ENCODE data around the gene CNGA3.

CNGA3 gene

DNA sequence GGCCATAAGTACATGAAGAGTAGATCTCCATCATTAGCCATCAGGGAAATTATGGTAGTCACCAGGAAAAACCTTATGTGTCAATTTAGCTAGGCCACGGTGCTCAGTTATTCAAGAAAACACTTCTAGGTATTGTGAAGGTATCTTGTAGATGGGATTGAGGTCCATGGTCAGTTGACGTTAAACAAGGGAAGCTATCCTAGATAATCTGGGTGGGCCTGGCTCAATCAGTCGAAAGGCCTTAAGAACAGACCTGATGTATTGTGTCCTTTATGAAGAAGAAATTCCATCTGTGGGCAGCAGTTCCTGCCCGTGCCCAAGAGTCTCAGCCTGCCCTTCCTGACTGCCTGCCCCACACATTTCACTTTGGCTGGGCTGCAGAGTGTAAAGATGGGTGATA lies 16.7 kb upstream of the CNGA3 start:
- DNase-seq (ENCODE audit: low spot score) = no peak

DNA sequence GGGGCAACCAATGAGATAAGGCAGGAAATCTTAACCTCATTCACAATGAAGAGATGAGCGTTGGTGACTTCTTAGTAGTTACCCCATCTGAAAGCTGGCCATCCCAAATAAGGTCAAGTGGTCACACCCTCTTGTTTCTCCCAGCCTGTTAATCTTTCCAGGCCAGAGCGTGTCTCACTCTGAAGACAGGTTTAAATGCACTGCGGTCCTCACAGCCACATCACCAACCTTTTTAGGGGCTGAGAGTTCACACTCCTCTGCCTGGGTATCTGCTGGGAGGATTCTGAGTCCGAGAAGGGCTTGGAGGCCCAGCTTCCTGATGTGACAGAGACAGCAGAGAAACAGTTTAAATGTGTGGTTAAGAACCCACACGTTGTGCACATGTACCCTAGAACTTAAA lies 13.3 kb upstream of the CNGA3 start:
- DNase-seq (ENCODE audit: low spot score) = no peak

DNA sequence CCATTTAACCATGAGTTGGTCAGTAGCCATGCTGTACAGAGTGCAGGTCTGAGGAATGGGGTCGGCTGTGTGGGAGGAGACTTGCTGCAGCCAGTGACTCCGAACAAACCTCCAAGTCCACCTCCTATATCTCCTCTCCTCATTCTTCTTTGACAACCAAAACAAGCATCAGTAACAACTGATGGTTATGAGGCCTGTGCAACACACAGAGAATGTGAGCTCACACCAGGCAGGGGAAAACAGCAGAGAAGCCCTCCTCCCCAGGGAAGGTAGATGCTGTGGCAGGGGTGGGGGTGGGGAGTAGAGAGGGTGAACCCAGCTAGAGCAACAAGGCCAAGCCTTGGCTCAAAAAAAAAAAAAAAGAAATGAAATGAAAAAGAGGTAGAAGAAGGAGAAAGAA lies 12.3 kb upstream of the CNGA3 start:
- DNase-seq (ENCODE audit: low spot score) = no peak

DNA sequence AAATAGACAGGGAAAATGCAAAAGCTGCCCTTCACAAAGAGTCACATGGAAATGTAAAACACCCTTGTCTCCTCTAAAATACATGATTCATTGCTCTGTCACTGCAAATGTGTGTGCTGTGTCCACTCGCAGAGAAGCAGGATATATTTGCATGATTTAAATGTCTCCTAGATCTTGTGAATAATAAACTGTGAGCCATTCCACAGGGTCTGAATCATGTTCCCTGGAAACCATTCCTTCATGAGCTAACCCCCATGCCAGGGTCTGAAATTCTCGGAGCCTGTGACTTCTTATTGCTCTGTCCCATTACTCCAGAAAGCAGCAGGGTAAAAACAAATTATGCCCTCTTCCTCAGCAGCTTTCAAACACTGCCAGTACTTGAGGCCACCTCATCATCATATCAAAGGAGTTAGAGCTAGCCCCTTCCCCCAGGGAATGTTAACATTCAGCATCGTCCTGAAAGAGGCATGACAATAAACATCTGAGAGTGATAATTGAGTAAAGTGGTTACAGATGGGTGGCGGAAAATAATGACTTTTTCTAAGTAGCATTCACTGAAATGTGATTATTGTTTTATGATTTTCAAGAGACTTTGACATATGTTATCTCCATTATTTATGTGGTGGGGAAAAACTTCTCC lies 11.7 kb upstream of the CNGA3 start:
- DNase-seq (ENCODE audit: low spot score) = no peak

DNA sequence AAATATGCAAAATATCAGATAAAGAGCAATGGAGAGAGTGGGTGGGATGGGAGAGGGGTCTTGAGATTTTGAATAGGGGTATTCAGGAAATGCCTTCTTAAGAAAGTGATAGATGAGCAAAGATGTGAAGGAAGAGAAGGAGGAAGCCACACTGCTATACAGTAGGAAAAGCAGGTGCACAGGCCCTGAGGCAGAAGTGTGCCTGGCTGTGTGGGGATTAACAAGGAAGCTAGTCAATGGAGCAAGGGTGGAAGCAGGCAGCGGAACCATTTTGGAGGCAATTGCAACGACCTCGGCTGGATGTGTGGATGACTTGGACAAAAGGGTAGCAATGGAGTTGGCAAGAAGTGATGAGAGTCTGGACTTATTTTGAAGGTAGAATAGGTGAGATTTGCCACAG lies 11.0 kb upstream of the CNGA3 start:
- DNase-seq (ENCODE audit: low spot score) = no peak

DNA sequence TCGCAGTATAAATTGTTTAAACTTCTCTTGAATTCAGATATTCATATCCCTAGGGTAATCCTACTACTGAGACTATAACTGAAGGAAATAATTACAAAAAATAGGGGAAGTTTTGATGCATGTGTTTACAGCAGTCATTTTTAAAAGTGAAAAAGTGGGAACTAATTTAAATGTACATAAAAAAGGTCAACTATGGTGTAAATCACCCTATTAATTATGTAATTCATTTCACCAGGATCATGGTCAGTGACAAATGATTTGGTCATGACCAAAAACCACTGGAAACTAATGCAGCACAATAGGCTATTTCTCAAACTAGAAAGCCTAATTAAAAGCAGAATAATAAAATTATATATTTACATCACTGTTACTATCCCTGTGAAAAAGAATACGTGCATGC lies 5.0 kb upstream of the CNGA3 start:
- no peak for DNase-seq (ENCODE audit: low spot score)

DNA sequence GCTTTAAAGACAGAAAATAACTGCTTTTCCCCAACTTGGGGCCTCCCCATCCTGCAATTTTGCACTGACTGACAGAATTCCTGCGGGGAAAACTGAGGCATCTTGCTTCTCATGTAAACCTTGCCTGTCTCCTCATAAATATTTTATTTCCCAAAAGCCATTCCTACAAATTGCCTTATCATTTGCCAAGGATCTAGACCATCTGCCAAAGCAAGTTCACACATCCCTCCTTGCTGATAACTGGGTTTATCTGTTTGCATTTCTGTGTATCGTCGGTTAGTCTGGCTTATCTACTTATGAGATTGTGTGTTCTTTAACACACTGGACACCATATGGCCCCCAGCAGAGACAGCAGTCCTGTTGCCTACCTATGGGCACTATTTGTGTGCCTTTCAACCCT lies 3.0 kb upstream of the CNGA3 start:
- DNase-seq (ENCODE audit: low spot score) = no peak

DNA sequence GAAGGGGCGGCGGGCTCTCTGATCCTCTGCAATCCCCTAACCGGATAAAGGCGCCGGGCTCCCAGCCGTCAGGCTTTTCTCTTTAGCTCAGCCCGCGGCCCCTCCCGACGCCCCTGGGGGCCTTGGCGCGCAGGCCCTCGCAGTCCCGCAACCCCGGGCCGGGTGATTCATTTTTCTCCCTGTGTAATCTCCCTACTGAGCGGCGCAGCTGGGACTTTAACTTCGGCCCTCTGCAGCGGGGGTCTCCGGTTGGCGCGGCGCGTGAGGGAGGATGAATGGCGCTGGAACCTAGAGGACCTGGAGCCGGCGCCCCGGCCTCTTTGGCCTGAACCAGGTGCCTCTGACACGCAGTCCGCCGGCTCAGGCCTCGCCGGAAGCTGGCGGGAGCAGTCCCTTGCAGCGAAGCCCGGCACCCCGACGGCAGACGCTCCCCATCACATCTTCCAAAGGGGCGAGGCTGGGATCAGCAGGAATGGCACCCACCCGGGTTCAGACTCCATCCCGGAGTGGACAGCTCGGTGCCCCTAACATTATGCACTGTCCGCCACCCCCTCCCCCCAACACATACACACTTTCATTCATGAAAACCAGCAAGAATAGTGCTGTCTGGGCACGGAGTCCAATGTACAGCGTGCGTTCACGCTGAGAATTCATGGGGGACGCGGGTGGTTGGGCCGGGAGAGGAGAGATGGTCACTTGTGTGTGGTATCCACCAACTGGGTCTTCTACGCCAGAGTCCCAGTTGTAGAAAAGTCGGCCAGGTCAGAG lies 1.2 kb downstream of the CNGA3 start:
- no peak for DNase-seq (ENCODE audit: low spot score)

DNA sequence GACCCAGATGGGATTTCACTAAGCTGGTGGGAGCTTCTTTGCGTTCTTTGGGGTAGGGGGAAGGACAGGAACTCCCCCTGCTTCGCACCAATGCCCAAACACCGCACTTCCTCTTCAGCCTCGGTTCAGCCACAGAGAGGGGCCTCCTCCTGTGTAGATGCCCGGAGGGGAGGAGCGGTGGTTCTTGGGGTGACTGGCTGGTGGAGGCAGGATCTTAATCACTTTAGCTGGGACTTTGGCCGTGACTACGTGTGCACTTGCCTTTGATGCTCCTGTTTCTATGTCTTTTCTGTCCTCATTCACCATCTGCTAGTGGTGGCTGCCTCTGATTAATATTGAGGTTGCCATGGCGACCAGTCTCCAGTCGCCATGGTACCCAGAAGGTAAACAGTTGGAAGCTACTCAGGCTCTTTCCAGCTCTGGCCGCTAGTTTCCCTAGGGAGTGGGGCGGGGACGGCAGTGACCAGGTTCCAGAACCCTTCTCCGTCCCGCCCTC lies 1.9 kb downstream of the CNGA3 start:
- DNase-seq (ENCODE audit: low spot score) = no peak

DNA sequence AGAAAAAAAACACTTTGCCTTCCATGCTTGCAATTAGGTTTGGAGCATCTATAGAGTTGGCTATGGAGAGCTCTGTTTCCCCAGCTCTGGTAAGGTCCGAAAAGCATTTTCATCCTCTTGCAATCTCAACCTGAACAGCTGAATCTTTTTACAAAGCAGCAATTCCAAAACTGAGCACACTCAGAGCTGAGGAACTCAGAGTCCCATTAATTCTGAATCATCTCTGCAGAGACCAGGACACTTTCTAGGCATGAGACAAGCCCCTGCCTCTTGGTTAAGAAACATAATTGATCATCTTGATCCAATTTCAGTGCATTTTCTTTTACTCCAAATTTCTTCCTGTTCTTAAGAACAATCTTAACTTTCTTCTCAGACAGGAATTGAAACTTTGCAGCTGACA lies 4.2 kb downstream of the CNGA3 start:
- no peak for DNase-seq (ENCODE audit: low spot score)

DNA sequence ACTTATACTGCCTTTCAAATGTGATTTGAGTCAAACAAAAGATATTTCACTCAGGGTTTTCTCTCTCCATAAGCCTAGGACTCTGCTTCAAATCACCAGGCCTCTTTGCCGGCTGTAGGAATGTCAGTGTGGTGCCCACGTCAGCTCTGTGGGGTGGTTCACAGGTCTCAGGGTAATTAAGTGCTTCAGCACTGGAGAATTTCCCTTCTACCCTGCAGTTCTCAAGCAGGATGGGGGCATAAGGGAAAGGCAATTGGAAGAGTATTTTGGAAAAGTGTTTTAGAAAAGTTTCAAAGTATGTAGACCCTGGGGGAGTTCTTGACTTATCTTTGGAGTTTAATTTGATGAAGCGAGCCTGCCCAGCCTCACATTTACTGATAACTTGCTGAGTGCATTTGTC lies 9.6 kb downstream of the CNGA3 start:
- DNase-seq (ENCODE audit: low spot score) = no peak

DNA sequence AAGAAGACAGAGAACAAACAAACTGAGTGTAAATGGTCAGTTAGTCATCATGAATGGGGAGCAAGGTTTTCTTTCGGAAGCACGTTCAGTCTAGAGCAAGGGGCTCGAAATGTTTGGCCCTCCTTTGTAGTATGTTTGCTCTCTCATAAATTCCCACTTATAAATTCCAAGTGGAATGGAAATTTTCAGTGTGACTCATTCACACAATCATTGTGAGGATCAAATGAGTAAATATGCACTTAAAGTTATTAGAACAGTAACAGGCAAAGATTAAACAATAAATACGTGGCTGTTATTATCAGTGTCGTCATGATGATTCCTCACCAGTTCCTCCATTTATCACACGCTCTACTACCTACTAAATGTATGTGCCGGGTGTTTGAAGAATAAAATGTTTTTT lies 10.5 kb downstream of the CNGA3 start:
- no peak for DNase-seq (ENCODE audit: low spot score)

DNA sequence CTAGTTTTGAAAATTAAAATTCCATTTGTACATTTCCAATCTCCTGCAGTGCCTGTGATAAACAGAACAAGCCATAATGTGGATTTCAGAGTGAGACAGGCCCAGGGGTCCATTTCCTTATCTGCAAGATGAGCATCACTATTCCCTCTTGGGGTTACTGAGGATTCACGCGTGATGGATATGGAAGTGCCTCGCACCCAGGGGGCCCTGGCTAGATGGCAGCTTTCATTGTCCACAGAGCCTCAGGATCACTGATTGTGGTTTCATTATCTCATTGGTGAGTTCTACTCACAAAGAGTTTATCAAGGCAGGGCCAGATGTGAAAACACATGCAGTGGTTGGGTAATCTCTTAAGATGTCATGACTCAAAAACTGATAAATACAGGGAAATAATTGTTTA lies 11.6 kb downstream of the CNGA3 start:
- DNase-seq (ENCODE audit: low spot score) = no peak

DNA sequence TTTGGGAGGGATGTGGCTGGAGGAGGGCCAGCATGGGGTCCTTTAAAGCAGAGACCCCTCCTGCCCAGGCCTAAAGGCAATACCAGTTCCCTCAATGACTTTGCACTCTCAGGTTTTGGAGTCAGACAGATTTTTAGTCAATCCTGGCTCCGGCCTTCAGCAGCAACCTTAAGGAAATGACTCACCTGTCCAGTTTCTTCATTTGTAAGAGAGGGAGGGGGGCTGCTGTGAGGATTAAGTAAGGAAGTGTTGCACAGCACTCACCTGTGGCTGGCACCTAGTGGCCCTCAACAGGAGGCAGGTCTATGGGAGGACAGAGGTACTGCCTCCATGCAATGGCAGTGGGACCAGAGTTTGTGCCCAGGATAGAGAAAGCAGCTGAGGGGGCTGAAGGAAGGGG lies 13.7 kb downstream of the CNGA3 start:
- no peak for DNase-seq (ENCODE audit: low spot score)

DNA sequence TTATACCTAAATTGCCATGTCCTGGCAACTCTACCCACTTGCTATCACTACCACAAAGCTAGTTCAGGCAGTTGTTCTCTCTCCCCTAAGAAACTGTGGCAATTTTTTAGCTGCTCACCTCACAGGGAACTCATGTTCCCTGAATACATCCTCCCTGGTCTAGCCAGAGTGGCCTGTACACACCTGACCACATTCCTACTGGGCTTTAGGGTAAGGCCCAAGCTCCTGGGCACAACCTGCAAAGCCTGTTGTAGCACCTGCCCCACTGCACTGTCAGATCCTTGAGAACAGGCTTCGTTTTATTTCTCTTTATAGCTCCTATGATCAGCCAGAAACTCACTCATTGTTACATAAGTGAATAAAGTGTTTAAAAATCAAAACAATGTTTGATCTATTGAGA lies 21.5 kb downstream of the CNGA3 start:
- no peak for DNase-seq (ENCODE audit: low spot score)

DNA sequence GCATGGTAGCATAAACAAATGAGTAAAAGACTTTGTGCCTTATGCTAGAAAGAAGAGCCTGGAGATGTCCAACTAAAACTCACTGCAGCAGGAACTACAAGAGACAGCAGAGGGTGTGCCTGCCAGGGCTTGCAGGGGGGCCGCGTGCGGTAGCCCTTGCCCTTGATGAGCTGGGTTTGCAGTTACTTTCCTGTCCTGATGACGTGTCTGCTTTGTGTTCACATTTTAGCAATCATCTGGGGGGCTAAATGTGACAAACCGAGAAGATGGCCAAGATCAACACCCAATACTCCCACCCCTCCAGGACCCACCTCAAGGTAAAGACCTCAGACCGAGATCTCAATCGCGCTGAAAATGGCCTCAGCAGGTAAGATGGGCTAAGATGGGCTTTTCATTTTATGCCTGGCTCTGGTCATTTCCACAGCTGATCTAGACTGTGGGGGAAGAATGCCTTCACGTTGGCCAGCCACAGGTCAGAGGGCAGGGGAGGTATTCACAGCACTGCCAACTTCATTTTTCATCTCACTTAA lies 23.5 kb downstream of the CNGA3 start:
- no peak for DNase-seq (ENCODE audit: low spot score)

DNA sequence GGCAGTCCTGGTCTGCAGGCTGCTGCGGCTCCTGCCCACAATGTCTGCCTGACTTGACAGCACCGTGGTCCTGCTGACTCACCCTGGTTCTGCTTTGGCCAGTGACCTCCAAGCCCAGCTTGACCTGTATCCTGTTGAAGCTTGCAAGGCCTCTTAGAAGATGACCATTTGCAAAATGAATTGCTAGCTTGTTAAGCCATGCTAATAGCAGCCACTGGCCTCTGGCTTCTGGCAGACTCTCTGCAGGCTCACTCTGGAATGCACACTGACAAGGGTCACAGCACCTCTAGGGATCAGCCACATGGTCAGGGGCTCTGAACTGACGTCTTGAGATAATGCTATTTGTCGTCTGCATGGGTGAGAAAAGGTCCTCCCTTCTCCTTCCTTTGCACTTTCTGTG lies 25.9 kb downstream of the CNGA3 start:
- no peak for DNase-seq (ENCODE audit: low spot score)

DNA sequence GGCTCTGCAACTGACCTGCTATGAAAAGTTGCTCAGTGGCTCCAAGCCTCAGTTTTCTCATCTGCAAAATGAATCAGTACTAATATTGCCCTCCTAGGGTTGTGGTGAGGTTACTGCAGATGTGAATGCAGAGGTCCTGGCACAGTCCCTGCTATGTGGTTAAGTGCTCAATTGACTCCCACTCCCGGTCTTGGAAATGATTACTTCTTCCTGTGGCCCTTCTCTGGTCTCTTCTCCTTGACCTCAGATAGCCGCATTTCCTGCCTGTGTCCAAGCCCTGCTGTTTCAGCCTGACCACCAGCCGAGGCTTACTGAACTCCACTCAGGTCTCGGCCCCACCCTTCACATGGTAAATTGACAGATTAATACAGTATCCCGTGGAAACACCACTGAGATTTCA lies 26.3 kb downstream of the CNGA3 start:
- no peak for DNase-seq (ENCODE audit: low spot score)

DNA sequence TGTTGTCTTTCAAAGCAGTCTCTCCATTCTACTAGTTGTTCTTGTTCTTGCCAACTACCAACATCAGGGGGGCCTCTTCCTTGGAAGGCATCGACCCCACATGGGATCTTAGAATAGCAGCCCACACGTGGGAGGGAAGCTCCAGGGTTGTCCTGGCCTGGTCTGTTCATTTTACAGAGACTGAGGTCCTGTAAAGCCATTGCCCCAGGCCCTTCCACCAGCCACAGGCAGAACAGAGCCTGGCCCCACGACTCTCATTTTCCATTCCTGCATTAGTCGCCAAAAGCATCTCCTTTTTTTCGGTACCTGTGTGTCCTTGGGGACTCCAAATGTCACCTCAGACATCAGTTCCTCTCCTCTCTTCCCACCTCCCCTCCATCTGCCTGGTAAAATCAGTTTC lies 28.0 kb downstream of the CNGA3 start:
- no peak for DNase-seq (ENCODE audit: low spot score)

DNA sequence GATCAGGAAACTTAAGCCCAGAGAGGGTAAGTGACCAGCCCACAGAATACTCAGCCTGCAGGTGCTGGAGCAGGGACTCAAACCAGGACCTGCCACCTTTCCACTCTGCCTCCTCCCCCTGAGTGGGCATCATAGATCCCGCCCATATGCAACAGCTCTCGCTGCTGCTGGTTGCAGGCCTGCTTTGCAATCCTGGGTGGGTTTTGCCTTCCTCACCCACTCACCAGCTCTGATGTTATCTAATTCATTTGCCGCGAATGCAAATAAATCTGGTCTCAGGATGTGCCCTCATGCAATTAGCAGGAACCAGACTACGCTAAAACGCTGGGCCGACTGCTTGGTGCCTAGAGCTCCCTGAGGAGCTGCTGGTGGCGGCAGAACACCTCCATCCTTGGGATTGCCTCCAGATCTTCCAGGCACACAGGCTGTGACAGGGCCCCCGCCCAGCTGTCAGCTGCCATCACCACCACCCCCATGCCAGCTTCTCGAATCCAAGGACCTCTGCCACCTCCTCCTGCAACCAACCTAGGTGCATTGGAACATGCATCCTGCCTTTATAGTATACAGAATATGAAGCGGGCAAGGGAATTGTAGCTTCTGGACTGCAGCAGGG lies 28.8 kb downstream of the CNGA3 start:
- no peak for DNase-seq (ENCODE audit: low spot score)

DNA sequence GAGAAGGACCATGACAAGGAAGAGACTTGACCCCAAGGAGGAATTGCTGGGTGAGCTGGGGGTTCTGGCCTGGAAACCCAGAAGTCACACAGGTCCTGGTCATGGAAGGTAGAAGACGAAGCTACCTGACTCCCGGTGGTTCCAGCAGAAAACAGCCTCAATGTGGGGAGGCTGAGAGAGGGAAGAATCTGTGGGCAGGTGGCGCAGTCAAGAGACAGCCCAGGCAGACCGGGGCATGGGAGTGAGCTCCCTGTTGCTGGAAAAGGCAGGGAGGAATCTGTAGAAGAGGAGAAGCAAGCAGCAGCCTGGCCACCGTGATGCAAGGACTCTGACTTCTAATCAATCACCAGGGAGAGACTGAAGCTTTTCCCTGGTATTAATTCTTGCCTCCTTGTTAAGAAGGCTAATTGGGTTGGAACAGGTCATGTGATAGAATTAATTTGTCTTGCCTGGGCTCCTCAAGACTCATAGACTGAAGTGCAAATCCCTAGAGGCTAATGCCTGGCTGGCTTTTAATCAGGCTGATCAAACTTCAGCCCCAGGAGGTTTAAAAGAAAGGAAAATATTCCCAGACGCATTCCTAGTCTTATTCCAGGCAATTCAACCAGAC lies 30.1 kb downstream of the CNGA3 start:
- DNase-seq (ENCODE audit: low spot score) = no peak

DNA sequence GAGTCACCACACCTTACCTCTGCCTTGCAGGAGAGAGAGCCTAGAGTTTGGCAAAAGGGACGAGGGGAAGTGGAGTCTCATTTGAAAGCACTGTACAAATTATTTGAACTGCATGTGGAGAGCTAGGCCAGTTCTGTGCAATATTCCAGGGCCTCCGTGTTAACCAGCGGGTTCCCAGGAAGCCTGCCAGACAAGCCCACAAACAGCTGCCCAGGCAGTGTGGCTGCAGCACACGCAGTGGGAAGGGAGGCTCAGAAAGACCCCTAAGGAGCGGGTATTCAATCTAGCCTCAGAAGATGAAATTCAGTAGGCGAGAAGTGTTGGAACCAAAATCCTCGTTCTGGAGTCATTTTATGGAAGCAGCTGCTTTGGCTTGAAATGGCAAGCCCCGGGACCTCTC lies 30.7 kb downstream of the CNGA3 start:
- DNase-seq (ENCODE audit: low spot score) = no peak

DNA sequence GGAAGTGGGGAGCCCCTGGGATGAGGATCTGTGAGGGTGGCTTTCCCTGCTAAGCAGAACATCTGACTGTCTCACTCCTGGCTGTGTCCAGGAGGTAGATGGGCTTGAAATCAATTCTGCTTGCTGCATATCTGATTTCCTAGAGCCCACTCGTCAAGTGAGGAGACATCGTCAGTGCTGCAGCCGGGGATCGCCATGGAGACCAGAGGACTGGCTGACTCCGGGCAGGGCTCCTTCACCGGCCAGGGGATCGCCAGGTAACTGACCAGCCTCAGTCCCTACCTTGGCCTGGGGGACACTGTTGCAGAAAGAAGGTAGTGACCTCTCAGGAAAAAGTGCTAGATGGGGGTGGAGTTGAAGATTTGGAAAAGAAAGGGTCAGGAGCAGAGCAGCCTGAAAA lies 31.3 kb downstream of the CNGA3 start:
- no peak for DNase-seq (ENCODE audit: low spot score)
